ENCODE measurements around the gene DAPK1. TPM values are rescaled to one million over a fixed set of nuclear protein-coding genes. Genes with fewer than 3 reads are reported as not detected.

Gene DAPK1
- total and polyA plus RNA-seq, 2 donors (not counting 1 experiment from before 2014, with no cell fraction given), result 1.7 to 2.8 TPM

- H3K4me3 Mint-ChIP-seq, result no peak overlapping the region
- no peaks in the 10 kb centered on the region for H3K36me3 ChIP-seq (replicated peaks in 1 of 2; ENCODE audit: control extremely low read depth in 1 of 2, control insufficient read depth in 1 of 2, extremely low read depth in 1 of 2, insufficient read depth in 2 of 2, low read length in 1 of 2)
- WGBS (ENCODE audit: insufficient coverage), result no CpG with 5 or more reads among the region's 4 CpGs
- POLR2A ChIA-PET, result no interaction called here
- no peak overlapping the region for H3K27ac Mint-ChIP-seq
- no peaks in the 10 kb centered on the region for H3K27me3 Mint-ChIP-seq
- no peak overlapping the region for H3K4me2 ChIP-seq (replicated peaks; ENCODE audit: low read depth, low read length, poor library complexity, severe bottlenecking)
- no peak for ATAC-seq (ENCODE audit: low read depth)
- no peak overlapping the region for H3K27ac ChIP-seq (ENCODE audit: low read length in 2 of 2)
- no peaks in the 10 kb centered on the region for H3K4me1 ChIP-seq (ENCODE audit: control insufficient read depth in 2 of 2, insufficient read depth in 2 of 2, low read length in 2 of 2)
- H2AFZ ChIP-seq (ENCODE audit: insufficient read depth, low read depth, low read length, poor library complexity, severe bottlenecking), result no peak overlapping the region
- H3K27me3 ChIP-seq (replicated peaks in 1 of 4; ENCODE audit: control extremely low read depth in 1 of 4, control insufficient read depth in 3 of 4, insufficient read depth in 4 of 4, low read length in 3 of 4), result no peaks in the 10 kb centered on the region
- H4K20me1 ChIP-seq (ENCODE audit: control insufficient read depth, insufficient read depth, low read length, poor library complexity, severe bottlenecking), result no peaks in the 10 kb centered on the region
- H3K4me3 ChIP-seq (ENCODE audit: control extremely low read depth in 1 of 5, extremely low read depth in 1 of 5, insufficient read depth in 1 of 5, low read depth in 2 of 5, low read length in 4 of 5), result no peak overlapping the region
- H3K9me3 Mint-ChIP-seq (ENCODE audit: insufficient read depth), result no peaks in the 10 kb centered on the region
- intact Hi-C loops (cut with micrococcal nuclease), result no loop called here
- no peak for DNase-seq
- CTCF ChIA-PET, result no interaction called here
- no peak overlapping the region for H3K9ac ChIP-seq (ENCODE audit: low read length)
- H3K9me3 ChIP-seq (ENCODE audit: control extremely low read depth in 1 of 3, control insufficient read depth in 2 of 3, insufficient read depth in 1 of 3, low read length in 2 of 3), result peaks cover 0 to 5% (median 0%) of the 10 kb centered on the region in 3 donors
- no peaks in the 10 kb centered on the region for H3K79me2 ChIP-seq (ENCODE audit: control insufficient read depth, insufficient read depth, low read length)
- no peak for TF ChIP-seq EZH2 (IDR thresholded peaks at IDR 0.05; ENCODE audit: borderline replicate concordance, insufficient read depth, low read depth, low read length, poor library complexity, severe bottlenecking)
- TF ChIP-seq, protein P1, sequence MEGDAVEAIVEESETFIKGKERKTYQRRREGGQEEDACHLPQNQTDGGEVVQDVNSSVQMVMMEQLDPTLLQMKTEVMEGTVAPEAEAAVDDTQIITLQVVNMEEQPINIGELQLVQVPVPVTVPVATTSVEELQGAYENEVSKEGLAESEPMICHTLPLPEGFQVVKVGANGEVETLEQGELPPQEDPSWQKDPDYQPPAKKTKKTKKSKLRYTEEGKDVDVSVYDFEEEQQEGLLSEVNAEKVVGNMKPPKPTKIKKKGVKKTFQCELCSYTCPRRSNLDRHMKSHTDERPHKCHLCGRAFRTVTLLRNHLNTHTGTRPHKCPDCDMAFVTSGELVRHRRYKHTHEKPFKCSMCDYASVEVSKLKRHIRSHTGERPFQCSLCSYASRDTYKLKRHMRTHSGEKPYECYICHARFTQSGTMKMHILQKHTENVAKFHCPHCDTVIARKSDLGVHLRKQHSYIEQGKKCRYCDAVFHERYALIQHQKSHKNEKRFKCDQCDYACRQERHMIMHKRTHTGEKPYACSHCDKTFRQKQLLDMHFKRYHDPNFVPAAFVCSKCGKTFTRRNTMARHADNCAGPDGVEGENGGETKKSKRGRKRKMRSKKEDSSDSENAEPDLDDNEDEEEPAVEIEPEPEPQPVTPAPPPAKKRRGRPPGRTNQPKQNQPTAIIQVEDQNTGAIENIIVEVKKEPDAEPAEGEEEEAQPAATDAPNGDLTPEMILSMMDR (IDR thresholded peaks at IDR 0.05), result no peak
- H3K4me1 Mint-ChIP-seq, result no peaks in the 10 kb centered on the region
Measured at GRCh38 chr9:87622098-87622497, 124.4 kb downstream of the DAPK1 start.

DNA sequence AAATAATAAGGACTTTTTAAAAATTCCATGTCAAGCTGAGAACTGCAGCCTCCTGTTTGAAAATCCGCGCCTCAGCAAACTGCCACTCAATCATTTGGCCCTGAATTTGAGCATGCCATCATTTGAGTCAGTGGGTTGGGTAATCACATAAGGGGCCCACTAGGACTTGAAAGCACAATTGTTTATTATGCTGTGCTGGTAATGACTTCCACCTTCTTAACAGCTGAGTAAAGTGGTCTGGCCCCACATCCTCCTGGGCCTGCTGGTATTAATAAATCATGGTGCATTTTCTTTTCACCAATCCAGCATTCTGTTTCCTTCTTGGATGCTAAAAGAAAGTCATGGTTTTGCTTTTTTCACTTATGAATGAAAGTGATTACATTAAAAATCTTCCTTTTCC, 125.3 kb downstream of the DAPK1 start:
- DNase-seq, result no peak
- no peaks in the 10 kb centered on the region for H3K27me3 Mint-ChIP-seq

More for the DNA sequence above, 125.3 kb downstream of the DAPK1 start:
- no peak overlapping the region for H3K9ac ChIP-seq (ENCODE audit: low read length)
- Mint-ChIP-seq H3K4me1 (no peaks in the 10 kb centered on the region), H3K27ac (no peak overlapping the region), H3K4me3 (no peak overlapping the region), H3K9me3 (ENCODE audit: insufficient read depth) (no peaks in the 10 kb centered on the region)
- WGBS (ENCODE audit: insufficient coverage), result 90% methylated on average over 2 of the region's 2 CpGs
- no peaks in the 10 kb centered on the region for H3K79me2 ChIP-seq (ENCODE audit: control insufficient read depth, insufficient read depth, low read length)
- no peaks in the 10 kb centered on the region for H4K20me1 ChIP-seq (ENCODE audit: control insufficient read depth, insufficient read depth, low read length, poor library complexity, severe bottlenecking)
- no peaks in the 10 kb centered on the region for H3K4me1 ChIP-seq (ENCODE audit: control insufficient read depth in 2 of 2, insufficient read depth in 2 of 2, low read length in 2 of 2)
- POLR2A ChIA-PET, result no interaction called here
- intact Hi-C loops (cut with micrococcal nuclease), result no loop called here
- no peak overlapping the region for H3K4me2 ChIP-seq (replicated peaks; ENCODE audit: low read depth, low read length, poor library complexity, severe bottlenecking)
- no peaks in the 10 kb centered on the region for H3K27me3 ChIP-seq (replicated peaks in 1 of 4; ENCODE audit: control extremely low read depth in 1 of 4, control insufficient read depth in 3 of 4, insufficient read depth in 4 of 4, low read length in 3 of 4)
- H3K27ac ChIP-seq (ENCODE audit: low read length in 2 of 2), result no peak overlapping the region
- ATAC-seq (ENCODE audit: low read depth), result no peak
- CTCF ChIA-PET, result no interaction called here
- no peaks in the 10 kb centered on the region for H3K36me3 ChIP-seq (replicated peaks in 1 of 2; ENCODE audit: control extremely low read depth in 1 of 2, control insufficient read depth in 1 of 2, extremely low read depth in 1 of 2, insufficient read depth in 2 of 2, low read length in 1 of 2)
- no peak overlapping the region for H2AFZ ChIP-seq (ENCODE audit: insufficient read depth, low read depth, low read length, poor library complexity, severe bottlenecking)
- TF ChIP-seq, protein P1 (IDR thresholded peaks at IDR 0.05), result no peak
- no peak for TF ChIP-seq EZH2 (IDR thresholded peaks at IDR 0.05; ENCODE audit: borderline replicate concordance, insufficient read depth, low read depth, low read length, poor library complexity, severe bottlenecking)
- no peak overlapping the region for H3K4me3 ChIP-seq (ENCODE audit: control extremely low read depth in 1 of 5, extremely low read depth in 1 of 5, insufficient read depth in 1 of 5, low read depth in 2 of 5, low read length in 4 of 5)
- H3K9me3 ChIP-seq (ENCODE audit: control extremely low read depth in 1 of 3, control insufficient read depth in 2 of 3, insufficient read depth in 1 of 3, low read length in 2 of 3), result peaks cover 0 to 5% (median 0%) of the 10 kb centered on the region in 3 donors
